ENCODE data around the gene ALDH1A2. TPM values are rescaled to one million over a fixed set of nuclear protein-coding genes. Genes with fewer than 3 reads are reported as not detected.

ALDH1A2 gene
- total RNA-seq, 1 donor from 2014 or later, result 0.91 TPM

- H3K36me3 Mint-ChIP-seq (ENCODE audit: low read depth), result peaks cover 3% of the 10 kb centered on the region
- no peak overlapping the region for H3K4me3 Mint-ChIP-seq
- H3K9me3 Mint-ChIP-seq, result no peaks in the 10 kb centered on the region
- peaks cover 5% of the 10 kb centered on the region for H3K4me1 Mint-ChIP-seq
- no peak for TF ChIP-seq CTCF (conservative IDR thresholded peaks at IDR 0.05)
- H3K27ac Mint-ChIP-seq (ENCODE audit: unreplicated experiment), result no peak overlapping the region
- H3K27me3 Mint-ChIP-seq (ENCODE audit: low read depth), result peaks cover 92% of the 10 kb centered on the region
- no peak for DNase-seq (ENCODE audit: low read depth, low spot score)
Measured at GRCh38 chr15:58062983-58063382, 2.5 kb downstream of the ALDH1A2 start.

- Mint-ChIP-seq H3K36me3 (ENCODE audit: low read depth) (peaks cover 3% of the 10 kb centered on the region), H3K27me3 (ENCODE audit: low read depth) (peaks cover 92% of the 10 kb centered on the region), H3K4me1 (peaks cover 5% of the 10 kb centered on the region), H3K27ac (ENCODE audit: unreplicated experiment) (no peak overlapping the region), H3K9me3 (no peaks in the 10 kb centered on the region), H3K4me3 (no peak overlapping the region)
- no peak for DNase-seq (ENCODE audit: low read depth, low spot score)
- no peak for TF ChIP-seq CTCF (conservative IDR thresholded peaks at IDR 0.05)
Measured at GRCh38 chr15:58062175-58062574, 3.3 kb downstream of the ALDH1A2 start.

GRCh38 chr15:58060575-58060974 is 4.9 kb downstream of the ALDH1A2 start:
- no peak for DNase-seq (ENCODE audit: low read depth, low spot score)
- Mint-ChIP-seq H3K27ac (ENCODE audit: unreplicated experiment) (no peak overlapping the region), H3K4me3 (no peak overlapping the region), H3K4me1 (no peaks in the 10 kb centered on the region), H3K9me3 (no peaks in the 10 kb centered on the region), H3K36me3 (ENCODE audit: low read depth) (peaks cover 3% of the 10 kb centered on the region), H3K27me3 (ENCODE audit: low read depth) (peaks cover 98% of the 10 kb centered on the region)
- TF ChIP-seq CTCF (conservative IDR thresholded peaks at IDR 0.05), result no peak

GRCh38 chr15:58058729-58059128 is 6.8 kb downstream of the ALDH1A2 start:
- no peak for DNase-seq (ENCODE audit: low read depth, low spot score)
- Mint-ChIP-seq H3K9me3 (no peaks in the 10 kb centered on the region), H3K36me3 (ENCODE audit: low read depth) (no peaks in the 10 kb centered on the region), H3K4me1 (no peaks in the 10 kb centered on the region), H3K4me3 (no peak overlapping the region), H3K27ac (ENCODE audit: unreplicated experiment) (no peak overlapping the region), H3K27me3 (ENCODE audit: low read depth) (peaks cover 93% of the 10 kb centered on the region)
- no peak for TF ChIP-seq CTCF (conservative IDR thresholded peaks at IDR 0.05)

GRCh38 chr15:58058073-58058472 is 7.4 kb downstream of the ALDH1A2 start:
- Mint-ChIP-seq H3K4me3 (no peak overlapping the region), H3K4me1 (no peaks in the 10 kb centered on the region), H3K27me3 (ENCODE audit: low read depth) (peaks cover 87% of the 10 kb centered on the region), H3K36me3 (ENCODE audit: low read depth) (no peaks in the 10 kb centered on the region), H3K27ac (ENCODE audit: unreplicated experiment) (no peak overlapping the region), H3K9me3 (no peaks in the 10 kb centered on the region)
- no peak for DNase-seq (ENCODE audit: low read depth, low spot score)
- TF ChIP-seq CTCF (conservative IDR thresholded peaks at IDR 0.05), result no peak

GRCh38 chr15:58057559-58057958 is 8.0 kb downstream of the ALDH1A2 start:
- TF ChIP-seq CTCF (conservative IDR thresholded peaks at IDR 0.05), result no peak
- Mint-ChIP-seq H3K27me3 (ENCODE audit: low read depth) (peaks cover 82% of the 10 kb centered on the region), H3K4me1 (no peaks in the 10 kb centered on the region), H3K27ac (ENCODE audit: unreplicated experiment) (no peak overlapping the region), H3K9me3 (no peaks in the 10 kb centered on the region), H3K4me3 (no peak overlapping the region), H3K36me3 (ENCODE audit: low read depth) (no peaks in the 10 kb centered on the region)
- no peak for DNase-seq (ENCODE audit: low read depth, low spot score)

All from neural crest cell (in vitro differentiated cells).